Left renal pelvis (tissue), 4 donors: ENCODE measurements around the gene CXCL14. TPM values are rescaled to one million over a fixed set of nuclear protein-coding genes. Genes with fewer than 3 reads are reported as not detected.

Experiments
- polyA plus RNA-seq, 4 donors: library from polyadenylated mRNA; unstranded; fragments of 120-200 nt; gene quantifications; one replicate each; pipeline ENCODE4 v1.2.1, GENCODE V29; 2013; ENCODE audit not compliant: insufficient read length in 4 of 4

The CXCL14 gene
- polyA plus RNA-seq, 4 donors = 1.7 to 48.1 (median 23.1) TPM

Other genes with a start within 250 kb of the CXCL14 start
- 100 to 1,000 TPM; 140 to 243 (median 214) TPM for gene MACROH2A1, start 179.8 kb downstream of the CXCL14 start, polyA plus RNA-seq
- under 1 TPM in 1 of 4 donors, not detected in 3; 0.11 TPM for gene DCANP1, start 131.6 kb downstream of the CXCL14 start, polyA plus RNA-seq
- gene TIFAB, start 126.6 kb downstream of the CXCL14 start, polyA plus RNA-seq = under 1 TPM; 0.10 to 0.18 (median 0.15) TPM
- gene NEUROG1, start 43.0 kb downstream of the CXCL14 start, polyA plus RNA-seq = not detected